ENCODE data around the gene PDE6B. TPM values are rescaled to one million over a fixed set of nuclear protein-coding genes. Genes with fewer than 3 reads are reported as not detected.

PDE6B gene
- total RNA-seq, 1 experiment from 2014 or later: 10.8 TPM

DNA sequence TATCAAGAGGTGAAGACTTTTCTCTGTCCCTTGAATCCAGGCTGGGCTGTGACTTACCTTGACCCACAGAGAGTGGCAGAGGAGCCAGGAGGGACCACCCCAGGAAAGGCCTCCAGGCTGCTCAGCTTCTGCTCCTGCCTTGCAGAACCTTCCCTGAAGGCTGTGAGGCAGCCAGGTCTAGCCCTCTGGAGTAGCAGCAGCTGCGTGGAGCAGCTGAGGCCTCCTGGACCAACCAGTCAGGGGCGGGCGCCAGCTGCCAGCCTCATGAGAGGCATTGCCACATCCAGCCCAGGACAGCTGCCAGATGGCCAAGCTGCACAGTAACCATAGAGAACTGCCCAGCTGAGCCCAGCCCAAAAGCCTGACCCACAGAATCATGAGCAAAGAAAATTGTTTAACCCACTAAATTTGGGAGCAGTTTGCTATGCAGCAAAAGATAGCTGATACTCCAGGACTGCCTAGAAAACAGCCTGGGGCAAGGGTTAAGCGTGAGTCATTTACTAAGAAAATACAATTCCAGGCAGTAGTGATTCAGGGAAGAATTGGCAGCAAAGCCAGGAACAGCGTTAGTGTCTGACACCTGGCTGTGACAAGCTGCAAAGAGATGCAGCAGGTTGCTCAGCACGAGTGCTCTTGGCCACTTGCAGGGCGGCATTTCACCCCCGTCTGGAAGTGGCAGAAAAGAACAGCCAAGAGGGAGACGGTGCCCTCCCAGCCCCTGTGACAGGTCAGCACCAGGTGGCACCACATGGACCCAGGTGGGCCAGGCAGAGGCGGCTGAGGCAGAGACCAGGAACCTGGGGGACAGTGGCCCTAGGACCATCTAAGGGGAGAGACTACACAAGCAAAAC is 14.7 kb upstream of the PDE6B start:
- no peaks in the 10 kb centered on the region; the same call in 1 of the 2 replicates for H3K79me2 ChIP-seq (ENCODE audit: insufficient read depth, low read length)
- H3K9ac ChIP-seq (ENCODE audit: extremely low read depth, insufficient read length, low read length): no peak overlapping the region
- H2BK12ac ChIP-seq (ENCODE audit: insufficient read length, low read depth, low read length): no peak overlapping the region
- H3K4me1 Mint-ChIP-seq: no peaks in the 10 kb centered on the region
- H3K4me3 Mint-ChIP-seq: no peak overlapping the region
- H3K27me3 ChIP-seq (ENCODE audit: insufficient read depth, low read length): no peaks in the 10 kb centered on the region; the same call in 1 of the 2 replicates
- WGBS (ENCODE audit: extremely low coverage, insufficient read length, low lambda C conversion rate): no CpG with 5 or more reads among the region's 10 CpGs
- H2AK5ac ChIP-seq (ENCODE audit: insufficient read length, low read length): no peak overlapping the region
- no peak overlapping the region for H3K56ac ChIP-seq (ENCODE audit: insufficient read length, low read depth, low read length)
- no peak overlapping the region for H3K27ac Mint-ChIP-seq
- no peaks in the 10 kb centered on the region for H3K36me3 Mint-ChIP-seq (ENCODE audit: insufficient read depth in 1 of 3, low read depth in 3 of 3)
- no peak overlapping the region for H3K4ac ChIP-seq (ENCODE audit: low read depth, low read length)
- no peak overlapping the region for H3T11ph ChIP-seq (ENCODE audit: low read length)
- no peaks in the 10 kb centered on the region for H3K79me1 ChIP-seq (ENCODE audit: insufficient read depth, low read depth, low read length, poor library complexity, severe bottlenecking)
- H2AFZ ChIP-seq (ENCODE audit: low read length): no peak overlapping the region
- H4K20me1 ChIP-seq (ENCODE audit: control insufficient read depth, insufficient read depth, insufficient read length): no peaks in the 10 kb centered on the region
- H2BK120ac ChIP-seq (ENCODE audit: low read depth, low read length, poor library complexity, severe bottlenecking): no peak overlapping the region
- no peak overlapping the region for H3K18ac ChIP-seq (ENCODE audit: insufficient read length, low read depth, low read length)
- peaks cover 55% of the 10 kb centered on the region for H3K27me3 Mint-ChIP-seq (ENCODE audit: low read depth)
- no peak overlapping the region for H4K8ac ChIP-seq (replicated peaks; ENCODE audit: insufficient read length, low read depth, low read length)
- no peak overlapping the region for H3K23ac ChIP-seq (ENCODE audit: insufficient read length, low read depth, low read length)
- no peaks in the 10 kb centered on the region for H3K23me2 ChIP-seq (ENCODE audit: insufficient read length, low read depth, low read length, poor library complexity, severe bottlenecking)
- H2BK5ac ChIP-seq (ENCODE audit: insufficient read length, low read length): no peak overlapping the region
- no peak overlapping the region for H4K91ac ChIP-seq (ENCODE audit: insufficient read length, low read depth, low read length)
- no peak overlapping the region for H3K4me2 ChIP-seq (ENCODE audit: insufficient read depth, insufficient read length, low read length)
- no peak for DNase-seq
- H3K14ac ChIP-seq (ENCODE audit: insufficient read depth, low read length): no peak overlapping the region
- H2BK20ac ChIP-seq (ENCODE audit: low read depth, low read length, poor library complexity, severe bottlenecking): no peak overlapping the region
- no peaks in the 10 kb centered on the region for H3K4me1 ChIP-seq (ENCODE audit: insufficient read depth, low read length)
- H2BK15ac ChIP-seq (ENCODE audit: low read depth, low read length): no peak overlapping the region
- peaks cover 4 to 5% of the 10 kb centered on the region in 2 experiments; a peak in 3 of 5 replicates for H3K9me3 Mint-ChIP-seq
- no peak for TF ChIP-seq CTCF (conservative IDR thresholded peaks at IDR 0.05)
- no peak overlapping the region for H4K5ac ChIP-seq (ENCODE audit: insufficient read length, low read depth, low read length)
- H3K27ac ChIP-seq (ENCODE audit: insufficient read length, low read depth, low read length): no peak overlapping the region
- H3K9me3 ChIP-seq (ENCODE audit: control insufficient read depth, low read depth, low read length): no peaks in the 10 kb centered on the region

Measured in H9 (cell line).